CD14-positive monocyte (primary cell): ENCODE results near the gene MAP1LC3A. TPM values are rescaled to one million over a fixed set of nuclear protein-coding genes. Genes with fewer than 3 reads are reported as not detected.

Experiments
- DNase-seq, 3 donors: peaks; one replicate each; pipeline ENCODE4 v3.0.0-alpha.2; 2011 to 2022
- H2AFZ ChIP-seq: 2 replicates; pipeline ENCODE4 v1.6.0; 2012; ENCODE audit warnings: mild to moderate bottlenecking, low read depth, low read length, inconsistent platforms; ENCODE audit not compliant: insufficient read depth, poor library complexity, severe bottlenecking
- H3K27ac ChIP-seq, 2 donors: 1 replicate in 1 of 2; 2 replicates in 1 of 2; pipeline ENCODE4 v1.5.1; 2012 to 2013; ENCODE audit warnings: low read length in 2 of 2, control low read depth in 1 of 2, inconsistent platforms in 1 of 2, low read depth in 1 of 2, mild to moderate bottlenecking in 1 of 2
- H3K27me3 ChIP-seq, 2 donors: one replicate each; pipeline versions ENCODE4 v1.6.0 to v1.6.1; 2011 to 2013; ENCODE audit warnings: low read length in 2 of 2; ENCODE audit not compliant: control insufficient read depth in 2 of 2, insufficient read depth in 2 of 2
- H3K36me3 ChIP-seq, 2 donors: replicated peaks in 1 of 2; 1 replicate in 1 of 2; 2 replicates in 1 of 2; pipeline versions ENCODE4 v1.5.1 to v1.6.1; 2012 to 2013; ENCODE audit warnings: low read length in 2 of 2, control low read depth in 1 of 2, inconsistent platforms in 1 of 2, mild to moderate bottlenecking in 1 of 2; ENCODE audit not compliant: insufficient read depth in 2 of 2, control insufficient read depth in 1 of 2
- H3K4me1 ChIP-seq, 2 donors: 1 replicate in 1 of 2; 2 replicates in 1 of 2; pipeline versions ENCODE4 v1.5.1 to v1.6.1; 2012 to 2013; ENCODE audit warnings: low read length in 2 of 2, control low read depth in 1 of 2, inconsistent platforms in 1 of 2, mild to moderate bottlenecking in 1 of 2, moderate library complexity in 1 of 2; ENCODE audit not compliant: insufficient read depth in 2 of 2, control insufficient read depth in 1 of 2
- H3K4me2 ChIP-seq: replicated peaks from 2 replicates; pipeline ENCODE3; 2012; ENCODE audit warnings: low read length, moderate library complexity, mild to moderate bottlenecking; ENCODE audit not compliant: poor library complexity, severe bottlenecking; ENCODE audit errors: extremely low read depth
- H3K4me3 ChIP-seq, 3 experiments: fragments of 200-600 bp in 1 of 3; sonication (generic) in 1 of 3; replicated peaks in 1 of 3; 1 replicate in 2 of 3; 2 replicates in 1 of 3; pipeline ENCODE4 v1.5.1; 2011 to 2013; ENCODE audit warnings: low read length in 3 of 3, mild to moderate bottlenecking in 3 of 3, control low read depth in 2 of 3, low read depth in 2 of 3, inconsistent platforms in 1 of 3, moderate library complexity in 1 of 3
- H3K79me2 ChIP-seq: 2 replicates; pipeline ENCODE4 v1.6.0; 2012; ENCODE audit warnings: mild to moderate bottlenecking, control low read depth, inconsistent platforms, low read length, moderate library complexity; ENCODE audit not compliant: insufficient read depth
- H3K9ac ChIP-seq: 2 replicates; pipeline ENCODE4 v1.6.0; 2017; ENCODE audit warnings: low read length, mild to moderate bottlenecking; ENCODE audit not compliant: insufficient read depth, poor library complexity, severe bottlenecking
- H3K9me3 ChIP-seq, 2 donors: replicated peaks in 1 of 2; 1 replicate in 1 of 2; 2 replicates in 1 of 2; pipeline versions ENCODE4 v1.5.1 to v1.6.1; 2012 to 2013; ENCODE audit warnings: low read length in 2 of 2, control low read depth in 1 of 2; ENCODE audit not compliant: control insufficient read depth in 1 of 2, insufficient read depth in 1 of 2
- H4K20me1 ChIP-seq: 2 replicates; pipeline ENCODE4 v1.6.0; 2012; ENCODE audit warnings: mild to moderate bottlenecking, low read length, control low read depth, moderate library complexity; ENCODE audit not compliant: insufficient read depth
- H3K27ac Mint-ChIP-seq, 7 donors: one replicate each; pipeline ENCODE4 v1.8.0; 2020; ENCODE audit warnings: mild to moderate bottlenecking in 7 of 7, mixed read lengths in 7 of 7, moderate library complexity in 6 of 7, inconsistent platforms in 2 of 7
- H3K27me3 Mint-ChIP-seq, 3 donors: one replicate each; pipeline ENCODE4 v1.8.0; 2021 to 2022; ENCODE audit warnings: low read depth in 3 of 3, mild to moderate bottlenecking in 3 of 3, mixed read lengths in 3 of 3, moderate library complexity in 3 of 3, inconsistent platforms in 1 of 3
- H3K36me3 Mint-ChIP-seq, 2 donors: one replicate each; pipeline ENCODE4 v1.8.0; 2020; ENCODE audit warnings: mixed read lengths in 2 of 2, inconsistent platforms in 1 of 2, mild to moderate bottlenecking in 1 of 2
- H3K4me1 Mint-ChIP-seq: one replicate; pipeline ENCODE4 v1.8.0; 2020; ENCODE audit warnings: mild to moderate bottlenecking, mixed read lengths
- H3K4me3 Mint-ChIP-seq, 2 donors: one replicate each; pipeline ENCODE4 v1.8.0; 2020; ENCODE audit warnings: mild to moderate bottlenecking in 2 of 2, mixed read lengths in 2 of 2, moderate library complexity in 1 of 2
- H3K9me3 Mint-ChIP-seq, 7 donors: one replicate each; pipeline ENCODE4 v1.8.0; 2020 to 2022; ENCODE audit warnings: mixed read lengths in 7 of 7, mild to moderate bottlenecking in 6 of 7, moderate library complexity in 6 of 7, inconsistent platforms in 2 of 7
- WGBS: methylation state at CpG from one replicate; pipeline ENCODE4 v1.1.5; 2013; ENCODE audit warnings: missing lambda C conversion rate; ENCODE audit not compliant: insufficient coverage; 5-methylcytosine and 5-hydroxymethylcytosine counted together
- intact Hi-C, 2 donors: fragments of 100-400 bp; cut with micrococcal nuclease; formaldehyde crosslinking; loops; one replicate each; pipeline versions ENCODE4 v1.15.0 to v1.15.1; 2023
- polyA plus RNA-seq, 3 donors: library from polyadenylated mRNA; depleted of rRNA in 1 of 3; unstranded in 2 of 3; stranded (reverse) in 1 of 3; fragments of 300-500 nt in 2 of 3; fragments of >200 nt in 1 of 3; fragmentation: Illumina TruSeq in 2 of 3; gene quantifications; 1 replicate in 2 of 3; 2 replicates in 1 of 3; pipeline ENCODE4 v1.2.3, GENCODE V29; 2012 to 2021
- TF ChIP-seq, protein P1 (sequence below): fragments of 200-600 bp; IDR thresholded peaks from one replicate; pipeline ENCODE4 v1.8.0; 2022; ENCODE audit warnings: antibody characterized with exemption, mild to moderate bottlenecking

MAP1LC3A gene
- polyA plus RNA-seq, 3 donors: 2.5 to 7.7 (median 2.6) TPM

DNA sequence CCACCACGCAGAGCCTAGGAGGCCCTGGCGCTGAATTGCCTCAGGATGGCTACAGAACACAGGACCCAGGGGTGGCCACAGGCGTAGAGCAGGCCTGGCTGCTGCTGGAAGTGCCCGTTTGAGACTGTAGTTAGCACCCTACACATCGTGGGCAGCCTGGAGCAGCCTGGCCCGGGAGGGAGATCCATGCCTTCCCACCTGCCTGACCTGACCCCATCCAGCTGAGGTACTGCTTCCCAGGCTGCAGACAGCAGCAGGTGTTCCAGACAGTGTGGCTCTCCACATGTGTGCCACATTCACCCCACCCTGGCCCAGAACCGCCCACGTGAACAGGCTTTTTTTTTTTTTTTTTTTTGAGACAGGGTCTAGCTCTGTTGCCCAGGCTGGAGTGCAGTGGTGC lies 20.9 kb upstream of the MAP1LC3A start:
- no peaks in the 10 kb centered on the region for H3K4me1 Mint-ChIP-seq

GRCh38 chr20:34538671-34539123 lies 19.8 kb upstream of the MAP1LC3A start:
- H3K36me3 Mint-ChIP-seq: peaks cover 67 to 79% of the 10 kb centered on the region in 2 donors
- Histone ChIP-seq H3K27ac (no peak overlapping the region), H2AFZ (no peak overlapping the region), H3K4me3 (no peak overlapping the region), H3K4me1 (no peaks in the 10 kb centered on the region), H3K9me3 (no peaks in the 10 kb centered on the region), H3K36me3 (peaks cover 58 to 84% of the 10 kb centered on the region in 2 donors), H4K20me1 (peaks cover 22% of the 10 kb centered on the region), H3K4me2 (no peak overlapping the region), H3K27me3 (no peaks in the 10 kb centered on the region), H3K79me2 (no peaks in the 10 kb centered on the region), H3K9ac (no peak overlapping the region)
- no peaks in the 10 kb centered on the region for H3K27me3 Mint-ChIP-seq
- H3K4me1 Mint-ChIP-seq: no peaks in the 10 kb centered on the region
- H3K4me3 Mint-ChIP-seq: no peak overlapping the region
- no peaks in the 10 kb centered on the region for H3K9me3 Mint-ChIP-seq
- intact Hi-C loops: loop anchor here in 1 of 2 donors (5.0 kb wide), 2 partner anchors 169 to 229 kb away; no protein-coding TSS in a partner anchor
- peak overlapping the region in 5 of 7 donors; percentile 21 to 67 (median 33) for H3K27ac Mint-ChIP-seq
- peak in 2 of 3 donors; percentile 37 to 56 for DNase-seq
- 0% methylated on average over 2 of the region's 5 CpGs for WGBS
- TF ChIP-seq, protein P1, sequence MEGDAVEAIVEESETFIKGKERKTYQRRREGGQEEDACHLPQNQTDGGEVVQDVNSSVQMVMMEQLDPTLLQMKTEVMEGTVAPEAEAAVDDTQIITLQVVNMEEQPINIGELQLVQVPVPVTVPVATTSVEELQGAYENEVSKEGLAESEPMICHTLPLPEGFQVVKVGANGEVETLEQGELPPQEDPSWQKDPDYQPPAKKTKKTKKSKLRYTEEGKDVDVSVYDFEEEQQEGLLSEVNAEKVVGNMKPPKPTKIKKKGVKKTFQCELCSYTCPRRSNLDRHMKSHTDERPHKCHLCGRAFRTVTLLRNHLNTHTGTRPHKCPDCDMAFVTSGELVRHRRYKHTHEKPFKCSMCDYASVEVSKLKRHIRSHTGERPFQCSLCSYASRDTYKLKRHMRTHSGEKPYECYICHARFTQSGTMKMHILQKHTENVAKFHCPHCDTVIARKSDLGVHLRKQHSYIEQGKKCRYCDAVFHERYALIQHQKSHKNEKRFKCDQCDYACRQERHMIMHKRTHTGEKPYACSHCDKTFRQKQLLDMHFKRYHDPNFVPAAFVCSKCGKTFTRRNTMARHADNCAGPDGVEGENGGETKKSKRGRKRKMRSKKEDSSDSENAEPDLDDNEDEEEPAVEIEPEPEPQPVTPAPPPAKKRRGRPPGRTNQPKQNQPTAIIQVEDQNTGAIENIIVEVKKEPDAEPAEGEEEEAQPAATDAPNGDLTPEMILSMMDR: peak; percentile 84

More for the DNA sequence above, 20.9 kb upstream of the MAP1LC3A start:
- Mint-ChIP-seq H3K9me3 (no peaks in the 10 kb centered on the region), H3K4me3 (no peak overlapping the region), H3K27me3 (no peaks in the 10 kb centered on the region), H3K27ac (peak overlapping the region in 2 of 7 donors; percentile 18 to 21), H3K36me3 (peaks cover 68 to 86% of the 10 kb centered on the region in 2 donors)
- H3K27me3 ChIP-seq: no peaks in the 10 kb centered on the region
- H2AFZ ChIP-seq: no peak overlapping the region
- H3K4me2 ChIP-seq: no peak overlapping the region
- WGBS: 97% methylated on average over 6 of the region's 8 CpGs
- DNase-seq: no peak
- TF ChIP-seq, protein P1: no peak
- H3K79me2 ChIP-seq: no peaks in the 10 kb centered on the region
- no peak overlapping the region for H3K27ac ChIP-seq
- H3K36me3 ChIP-seq: peaks cover 65 to 94% of the 10 kb centered on the region in 2 donors
- peaks cover 28% of the 10 kb centered on the region for H4K20me1 ChIP-seq
- H3K9me3 ChIP-seq: no peaks in the 10 kb centered on the region
- H3K9ac ChIP-seq: no peak overlapping the region
- intact Hi-C loops: loop anchor here in 1 of 2 donors (5.0 kb wide), 2 partner anchors 170 to 230 kb away; no protein-coding TSS in a partner anchor
- H3K4me1 ChIP-seq: no peaks in the 10 kb centered on the region
- H3K4me3 ChIP-seq: no peak overlapping the region
